ENCODE measurements around the gene UCMA.

Gene UCMA

DNA sequence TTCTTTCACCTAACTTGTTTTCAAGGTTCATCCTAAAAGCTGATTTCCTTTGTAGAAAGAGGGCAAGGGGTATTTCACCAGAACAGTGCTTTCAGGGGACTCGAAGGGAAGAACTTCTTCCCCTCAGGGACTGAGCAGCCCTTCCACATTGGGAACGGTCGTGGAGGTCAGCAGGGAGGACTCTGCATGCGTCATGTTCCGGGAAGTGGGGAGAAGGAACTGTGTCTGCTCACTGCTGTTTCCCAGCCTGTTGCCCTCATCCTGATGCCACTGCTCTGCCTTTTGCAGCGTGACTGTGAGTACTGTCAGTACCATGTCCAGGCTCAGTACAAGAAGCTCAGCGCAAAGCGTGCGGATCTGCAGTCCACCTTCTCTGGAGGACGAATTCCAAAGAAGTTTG, 45.6 kb downstream of the UCMA start:
- Mint-ChIP-seq H3K27ac (no peak overlapping the region), H3K4me3 (no peak overlapping the region), H3K36me3 (peaks cover 20 to 28% of the 10 kb centered on the region in 2 donors), H3K27me3 (no peaks in the 10 kb centered on the region), H3K9me3 (peaks cover 4 to 5% of the 10 kb centered on the region in 2 donors), H3K4me1 (peaks cover 0 to 4% of the 10 kb centered on the region in 2 donors)
- DNase-seq (no peak), ATAC-seq (replicated peaks) (no peak)

DNA sequence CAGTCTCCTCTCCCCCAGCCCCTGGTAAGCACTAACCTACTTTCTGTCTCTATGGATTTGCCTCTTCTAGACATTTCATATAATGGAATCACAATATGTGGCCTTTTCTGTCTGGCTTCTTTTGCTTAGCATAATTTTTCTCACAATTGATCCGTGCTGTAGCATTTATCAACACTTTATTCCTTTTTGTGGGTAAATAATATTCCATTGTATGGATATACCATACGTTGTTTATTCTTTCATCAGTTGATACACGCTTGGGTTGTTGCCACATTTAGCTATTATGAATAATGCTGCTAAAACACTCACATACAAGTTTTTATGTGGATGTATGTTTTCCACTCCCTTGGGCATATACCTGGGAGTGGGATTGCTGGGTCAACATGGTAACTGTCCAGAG, 47.0 kb downstream of the UCMA start:
- Mint-ChIP-seq H3K4me1 (peaks cover 4 to 8% of the 10 kb centered on the region in 2 donors), H3K27ac (no peak overlapping the region), H3K36me3 (peaks cover 23 to 37% of the 10 kb centered on the region in 2 donors), H3K9me3 (peaks cover 4 to 8% of the 10 kb centered on the region in 2 donors), H3K4me3 (no peak overlapping the region), H3K27me3 (no peaks in the 10 kb centered on the region)
- DNase-seq (no peak), ATAC-seq (replicated peaks) (no peak)

DNA sequence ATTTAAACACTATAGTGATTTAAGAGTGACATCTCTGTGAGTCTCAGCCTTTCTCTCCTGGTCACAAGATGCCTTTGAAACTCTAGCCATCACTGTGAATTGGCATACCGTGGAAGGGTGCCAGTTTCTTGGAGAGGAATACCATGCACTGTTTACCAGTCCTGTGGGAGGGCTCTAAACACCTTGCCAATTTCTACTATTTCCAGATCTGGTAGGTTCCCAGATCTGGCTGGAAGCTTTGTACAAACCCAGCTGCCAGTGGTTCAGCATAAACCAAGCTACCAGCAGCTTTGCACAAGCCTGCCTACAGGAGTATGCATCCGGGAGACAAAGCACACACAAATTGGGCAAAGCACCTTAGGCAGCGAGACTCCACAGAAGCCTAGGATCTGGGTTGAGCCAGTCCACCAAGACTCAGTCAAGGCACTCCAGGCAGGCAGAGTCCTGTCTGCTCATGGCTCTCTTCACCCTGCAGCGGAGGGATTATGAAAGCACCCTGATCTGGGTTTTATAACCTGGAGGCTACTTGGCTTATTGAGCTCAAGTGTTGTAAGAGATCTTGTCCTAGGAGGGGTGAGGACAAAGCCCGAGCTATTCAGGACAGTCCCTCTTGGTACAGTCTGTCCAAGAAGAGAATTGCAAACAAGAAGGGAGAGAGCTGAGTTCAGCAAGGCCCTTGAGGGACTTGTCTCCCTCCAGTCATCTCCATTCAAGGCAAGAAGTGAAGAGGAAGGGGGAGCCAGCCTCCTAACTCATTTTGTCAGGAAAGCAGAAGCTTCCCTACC, 49.3 kb downstream of the UCMA start:
- no peak overlapping the region for H3K4me3 Mint-ChIP-seq
- DNase-seq (no peak), ATAC-seq (replicated peaks) (no peak)
- H3K27me3 Mint-ChIP-seq, result no peaks in the 10 kb centered on the region
- peaks cover 4 to 8% of the 10 kb centered on the region in 2 donors for H3K9me3 Mint-ChIP-seq
- peaks cover 21 to 40% of the 10 kb centered on the region in 2 donors for H3K36me3 Mint-ChIP-seq
- H3K4me1 Mint-ChIP-seq, result peaks cover 4 to 8% of the 10 kb centered on the region in 2 donors
- no peak overlapping the region for H3K27ac Mint-ChIP-seq

DNA sequence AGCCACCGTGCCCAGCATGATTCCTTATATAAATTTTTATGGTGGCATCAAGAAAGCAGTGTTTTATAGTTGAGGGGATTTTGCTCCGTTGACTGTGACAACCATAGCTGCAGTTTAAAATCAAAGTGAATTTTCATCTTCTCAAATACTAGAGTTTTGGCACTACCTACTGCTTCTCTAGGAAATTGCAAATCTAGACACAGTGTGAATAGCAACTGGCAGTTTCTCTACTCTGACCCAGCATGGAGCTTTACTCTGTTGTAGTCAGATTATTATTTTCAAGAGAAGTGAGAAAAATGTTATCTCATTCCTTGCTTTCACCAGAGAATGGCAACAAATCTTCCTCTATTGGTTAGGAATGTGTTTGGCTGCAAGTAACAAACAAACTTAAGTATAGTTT, 49.9 kb downstream of the UCMA start:
- Mint-ChIP-seq H3K9me3 (peaks cover 4 to 8% of the 10 kb centered on the region in 2 donors), H3K4me3 (no peak overlapping the region), H3K4me1 (peaks cover 4 to 8% of the 10 kb centered on the region in 2 donors), H3K36me3 (peaks cover 21 to 40% of the 10 kb centered on the region in 2 donors), H3K27me3 (no peaks in the 10 kb centered on the region), H3K27ac (peak overlapping the region; percentile 94)
- ATAC-seq (replicated peaks) (no peak), DNase-seq (no peak)

DNA sequence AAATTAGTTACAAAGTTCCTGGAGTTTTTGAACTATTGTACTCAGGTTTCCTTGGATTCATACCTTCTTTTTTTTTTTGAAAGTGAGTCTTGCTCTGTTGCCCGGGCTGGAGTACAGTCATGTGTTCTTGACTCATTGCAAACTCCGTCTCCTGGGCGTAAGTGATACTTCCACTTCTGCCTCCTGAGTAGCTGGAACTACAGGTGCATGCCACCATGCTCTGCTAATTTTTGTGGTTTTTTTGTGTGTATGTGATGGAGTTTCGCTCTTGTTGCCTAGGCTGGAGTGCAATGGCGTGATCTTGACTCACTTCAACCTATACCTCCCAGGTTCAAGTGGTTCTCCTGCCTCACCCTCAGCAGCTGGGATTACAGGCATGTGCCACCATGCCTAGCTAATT, 50.5 kb downstream of the UCMA start:
- peaks cover 4 to 8% of the 10 kb centered on the region in 2 donors for H3K9me3 Mint-ChIP-seq
- H3K4me3 Mint-ChIP-seq, result no peak overlapping the region
- no peaks in the 10 kb centered on the region for H3K27me3 Mint-ChIP-seq
- DNase-seq (peak; percentile 40), ATAC-seq (replicated peaks) (peak; percentile 91)
- H3K4me1 Mint-ChIP-seq, result peaks cover 4 to 8% of the 10 kb centered on the region in 2 donors
- H3K27ac Mint-ChIP-seq, result peak overlapping the region; percentile 94
- peaks cover 23 to 41% of the 10 kb centered on the region in 2 donors for H3K36me3 Mint-ChIP-seq

DNA sequence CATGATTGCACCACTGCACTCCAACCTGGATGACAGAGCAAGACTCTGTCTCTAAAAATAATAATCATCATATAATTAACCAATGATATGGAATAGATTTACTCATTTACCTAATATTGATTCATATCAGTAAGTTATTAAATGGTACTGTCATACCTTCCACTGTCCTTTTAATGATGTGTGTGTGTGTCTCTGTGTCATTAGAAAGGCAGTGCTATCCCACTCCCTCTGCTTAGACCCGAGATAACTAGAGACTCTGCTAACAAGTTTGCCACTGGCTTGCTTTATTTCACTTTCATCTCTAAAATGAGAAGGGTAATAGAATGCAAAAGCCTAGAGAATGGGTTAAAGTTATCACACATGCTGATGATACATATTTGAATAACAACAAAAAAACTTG, 51.8 kb downstream of the UCMA start:
- peaks cover 4 to 8% of the 10 kb centered on the region in 2 donors for H3K4me1 Mint-ChIP-seq
- no peaks in the 10 kb centered on the region for H3K27me3 Mint-ChIP-seq
- peaks cover 4 to 8% of the 10 kb centered on the region in 2 donors for H3K9me3 Mint-ChIP-seq
- H3K4me3 Mint-ChIP-seq, result no peak overlapping the region
- DNase-seq (no peak), ATAC-seq (replicated peaks) (no peak)
- H3K36me3 Mint-ChIP-seq, result peaks cover 23 to 43% of the 10 kb centered on the region in 2 donors
- no peak overlapping the region for H3K27ac Mint-ChIP-seq

DNA sequence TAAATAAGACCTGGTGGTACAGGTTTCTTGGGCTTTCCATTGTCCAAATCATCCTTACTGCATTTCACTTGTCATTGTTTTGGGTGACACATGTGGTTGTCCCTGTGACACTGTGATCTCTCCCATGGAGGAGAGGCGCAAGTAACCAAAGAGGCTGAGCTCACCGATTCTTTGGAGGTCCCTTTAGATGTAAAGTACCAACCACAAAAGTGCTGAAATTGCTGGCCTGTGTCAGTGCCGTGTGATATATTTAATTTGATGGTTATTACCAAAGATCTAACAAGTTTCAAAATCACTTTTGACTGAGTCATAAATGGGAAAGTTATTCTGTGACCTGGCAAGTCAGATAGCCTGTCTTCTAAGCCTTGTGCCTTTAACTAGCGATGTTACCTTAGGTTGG, 53.4 kb downstream of the UCMA start:
- no peak overlapping the region for H3K4me3 Mint-ChIP-seq
- H3K36me3 Mint-ChIP-seq, result peaks cover 20 to 28% of the 10 kb centered on the region in 2 donors
- ATAC-seq (replicated peaks), result peak; percentile 54 to 69
- H3K4me1 Mint-ChIP-seq, result peaks cover 4 to 8% of the 10 kb centered on the region in 2 donors
- peaks cover 0 to 5% of the 10 kb centered on the region in 2 donors for H3K9me3 Mint-ChIP-seq
- DNase-seq, result peak; percentile 9
- H3K27ac Mint-ChIP-seq, result no peak overlapping the region
- no peaks in the 10 kb centered on the region for H3K27me3 Mint-ChIP-seq

DNA sequence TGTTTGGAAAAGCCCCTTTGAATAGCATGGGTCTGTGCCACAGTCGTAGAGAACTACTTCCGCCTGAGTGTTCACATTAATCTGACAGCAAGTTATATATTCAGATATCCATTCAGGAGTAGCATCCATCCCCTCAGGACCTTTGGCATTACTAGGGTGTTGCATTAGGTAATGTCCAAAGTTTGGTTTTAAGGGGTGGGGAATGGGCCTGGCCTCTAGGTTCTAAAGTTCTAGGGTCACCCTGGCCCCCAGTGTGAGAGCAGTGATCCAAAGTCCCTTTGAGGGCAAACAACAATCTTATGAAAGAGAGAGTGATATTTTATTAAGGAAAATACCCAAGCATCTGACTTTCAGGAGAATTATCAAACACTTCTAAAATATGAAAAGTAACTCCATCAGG, 60.6 kb downstream of the UCMA start:
- Mint-ChIP-seq H3K4me1 (no peaks in the 10 kb centered on the region), H3K27ac (no peak overlapping the region), H3K36me3 (peaks cover 11 to 26% of the 10 kb centered on the region in 2 donors), H3K27me3 (no peaks in the 10 kb centered on the region), H3K9me3 (no peaks in the 10 kb centered on the region), H3K4me3 (no peak overlapping the region)
- ATAC-seq (replicated peaks), result no peak
- no peak for DNase-seq
